Fibroblast of the aortic adventitia (primary cell): ENCODE data around the gene KDELR3. TPM values are rescaled to one million over a fixed set of nuclear protein-coding genes. Genes with fewer than 3 reads are reported as not detected.

Source experiments
- DNase-seq: peaks from one replicate; pipeline ENCODE4 v3.0.0-alpha.2; 2010; ENCODE audit warnings: low read depth
- H3K4me3 ChIP-seq: 2 replicates; pipeline ENCODE4 v1.5.1; 2011; ENCODE audit warnings: low read depth, mild to moderate bottlenecking, control low read depth, low read length, moderate library complexity
- CTCF ChIP-seq: IDR thresholded peaks from 2 replicates; pipeline ENCODE4 v1.5.1; 2011; ENCODE audit warnings: mild to moderate bottlenecking, low read length, control low read depth, inconsistent platforms; ENCODE audit not compliant: insufficient read depth
- total RNA-seq: library from RNA; depleted of rRNA; stranded (reverse); fragments of >200 nt; gene quantifications from 2 replicates; pipeline ENCODE4 v1.2.3, GENCODE V29; 2012; ENCODE audit warnings: low replicate concordance

The KDELR3 gene
- 22.1 and 183 TPM in 2 replicates for total RNA-seq

GRCh38 chr22:38467904-38468442 is at the start of gene KDELR3:
KDELR3 (plus strand) TSS chr22:38468096; CDS start chr22:38468234, 138 bp downstream.
- no peak for TF ChIP-seq CTCF
- peak within 1 kb of the TSS; percentile 99 for H3K4me3 ChIP-seq
- DNase-seq = peak; percentile 63

GRCh38 chr22:38418589-38418988 is 49.3 kb upstream of the KDELR3 start:
- no peak for DNase-seq
- TF ChIP-seq CTCF = no peak
- H3K4me3 ChIP-seq = no peak overlapping the region

- no peak for DNase-seq
- no peak overlapping the region for H3K4me3 ChIP-seq
- TF ChIP-seq CTCF = no peak
Measured at GRCh38 chr22:38419121-38419857, 48.6 kb upstream of the KDELR3 start.

GRCh38 chr22:38419858-38420160 is 48.1 kb upstream of the KDELR3 start:
- TF ChIP-seq CTCF = no peak
- no peak overlapping the region for H3K4me3 ChIP-seq
- no peak for DNase-seq

- no peak overlapping the region for H3K4me3 ChIP-seq
- no peak for TF ChIP-seq CTCF
- DNase-seq = no peak
Measured at GRCh38 chr22:38420734-38421133, 47.2 kb upstream of the KDELR3 start.

- no peak overlapping the region for H3K4me3 ChIP-seq
- no peak for TF ChIP-seq CTCF
- DNase-seq = no peak
Measured at GRCh38 chr22:38422611-38423511, 45.0 kb upstream of the KDELR3 start.
